HFF-Myc (cell line): ENCODE measurements around the gene MYLK.
A peak's percentile ranks its signal among the peaks of the same experiment; 100 is the strongest.
"Not testable (repeated sequence)": the region's sequence is repeated elsewhere in the genome, so short reads cannot be mapped to it uniquely, and the experiment has no call there.

ENCODE experiments used
- DNase-seq: peaks from one replicate; pipeline ENCODE4 v3.0.0-alpha.2; 2011; ENCODE audit warnings: low read depth; ENCODE audit errors: extremely low read depth
- H3K4me3 ChIP-seq: replicated peaks from 2 replicates; pipeline ENCODE4 v1.5.1; 2011; ENCODE audit warnings: low read depth, mild to moderate bottlenecking, control low read depth, low read length
- CTCF ChIP-seq: IDR thresholded peaks from 2 replicates; pipeline ENCODE4 v1.5.1; 2012; ENCODE audit warnings: mild to moderate bottlenecking, low read depth, low read length, control low read depth; ENCODE audit errors: missing control alignments

MYLK gene

GRCh38 chr3:123702720-123703119, 181.4 kb downstream of the MYLK start:
- H3K4me3 ChIP-seq = no peak overlapping the region
- TF ChIP-seq CTCF = no peak
- no peak for DNase-seq

GRCh38 chr3:123702057-123702456, 182.1 kb downstream of the MYLK start:
- peak; percentile 60 for TF ChIP-seq CTCF
- H3K4me3 ChIP-seq, DNase-seq: not testable (repeated sequence)

- no peak for DNase-seq
- no peak overlapping the region for H3K4me3 ChIP-seq
- TF ChIP-seq CTCF = no peak
These were observed 183.1 kb downstream of the MYLK start for GRCh38 chr3:123700791-123701722.

GRCh38 chr3:123698813-123699212, 185.3 kb downstream of the MYLK start:
- no peak for DNase-seq
- no peak for TF ChIP-seq CTCF
- no peak overlapping the region for H3K4me3 ChIP-seq

GRCh38 chr3:123696808-123697207, 187.3 kb downstream of the MYLK start:
- no peak overlapping the region for H3K4me3 ChIP-seq
- no peak for DNase-seq
- TF ChIP-seq CTCF = no peak

- no peak overlapping the region for H3K4me3 ChIP-seq
- no peak for DNase-seq
- TF ChIP-seq CTCF = no peak
These were observed 188.1 kb downstream of the MYLK start for GRCh38 chr3:123695731-123696640.
